GM18873 (cell line): ENCODE results near the gene PLAC9.

Experiments used
- ATAC-seq: cut with Tn5 transposase; IDR thresholded peaks from one replicate; pipeline ENCODE4 v1.9.1; 2021; ENCODE audit warnings: mild to moderate bottlenecking, moderate library complexity, moderate number of reproducible peaks; ENCODE audit not compliant: unreplicated experiment, low FRiP score

Gene PLAC9

GRCh38 chr10:80159166-80159873 lies 26.8 kb downstream of the PLAC9 start:
- ATAC-seq = no peak

- no peak for ATAC-seq
Measured at GRCh38 chr10:80160361-80161320, 28.1 kb downstream of the PLAC9 start.

- ATAC-seq = no peak
Measured at GRCh38 chr10:80161321-80162083, 29.0 kb downstream of the PLAC9 start.

GRCh38 chr10:80163741-80164341 lies 31.3 kb downstream of the PLAC9 start:
- ATAC-seq = no peak

GRCh38 chr10:80164596-80164995 lies 32.1 kb downstream of the PLAC9 start:
- no peak for ATAC-seq

- ATAC-seq = no peak
Measured at GRCh38 chr10:80165173-80165572, 32.6 kb downstream of the PLAC9 start.

GRCh38 chr10:80166581-80167470 lies 34.3 kb downstream of the PLAC9 start:
- no peak for ATAC-seq

GRCh38 chr10:80167471-80168161 lies 35.1 kb downstream of the PLAC9 start:
- no peak for ATAC-seq

- no peak for ATAC-seq
Measured at GRCh38 chr10:80168162-80168511, 35.6 kb downstream of the PLAC9 start.

- ATAC-seq = no peak
Measured at GRCh38 chr10:80168679-80169380, 36.3 kb downstream of the PLAC9 start.

GRCh38 chr10:80170026-80170425 lies 37.5 kb downstream of the PLAC9 start:
- no peak for ATAC-seq

- ATAC-seq = no peak
Measured at GRCh38 chr10:80170641-80171040, 38.1 kb downstream of the PLAC9 start.

GRCh38 chr10:80171248-80171660 lies 38.7 kb downstream of the PLAC9 start:
- ATAC-seq = no peak

GRCh38 chr10:80172896-80173295 lies 40.4 kb downstream of the PLAC9 start:
- no peak for ATAC-seq

GRCh38 chr10:80173466-80173865 lies 40.9 kb downstream of the PLAC9 start:
- ATAC-seq = no peak

GRCh38 chr10:80174641-80175395 lies 42.3 kb downstream of the PLAC9 start:
- no peak for ATAC-seq

GRCh38 chr10:80176526-80176925 lies 44.0 kb downstream of the PLAC9 start:
- ATAC-seq = no peak
